ENCODE data around the gene SMCO2.

DNA sequence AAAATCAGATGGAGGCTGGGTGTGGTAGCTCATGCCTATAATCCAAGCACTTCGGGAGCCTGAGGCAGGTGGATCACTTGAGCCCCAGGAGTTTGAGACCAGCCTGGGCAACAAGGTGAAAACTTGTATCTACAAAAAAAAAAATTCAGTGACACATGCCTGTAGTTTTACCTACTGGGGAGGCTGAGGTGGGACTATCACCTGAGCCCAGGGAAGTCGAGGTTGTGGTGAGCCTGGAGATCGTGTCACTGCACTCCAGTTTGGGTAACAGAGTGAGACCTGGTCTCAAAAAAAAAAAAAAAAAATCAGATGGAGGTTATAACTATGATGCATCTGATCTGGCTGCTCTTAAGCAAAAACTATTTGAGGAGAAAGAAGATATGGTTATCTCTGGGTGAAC, 50.9 kb downstream of the SMCO2 start:
- TF ChIP-seq, protein P1, sequence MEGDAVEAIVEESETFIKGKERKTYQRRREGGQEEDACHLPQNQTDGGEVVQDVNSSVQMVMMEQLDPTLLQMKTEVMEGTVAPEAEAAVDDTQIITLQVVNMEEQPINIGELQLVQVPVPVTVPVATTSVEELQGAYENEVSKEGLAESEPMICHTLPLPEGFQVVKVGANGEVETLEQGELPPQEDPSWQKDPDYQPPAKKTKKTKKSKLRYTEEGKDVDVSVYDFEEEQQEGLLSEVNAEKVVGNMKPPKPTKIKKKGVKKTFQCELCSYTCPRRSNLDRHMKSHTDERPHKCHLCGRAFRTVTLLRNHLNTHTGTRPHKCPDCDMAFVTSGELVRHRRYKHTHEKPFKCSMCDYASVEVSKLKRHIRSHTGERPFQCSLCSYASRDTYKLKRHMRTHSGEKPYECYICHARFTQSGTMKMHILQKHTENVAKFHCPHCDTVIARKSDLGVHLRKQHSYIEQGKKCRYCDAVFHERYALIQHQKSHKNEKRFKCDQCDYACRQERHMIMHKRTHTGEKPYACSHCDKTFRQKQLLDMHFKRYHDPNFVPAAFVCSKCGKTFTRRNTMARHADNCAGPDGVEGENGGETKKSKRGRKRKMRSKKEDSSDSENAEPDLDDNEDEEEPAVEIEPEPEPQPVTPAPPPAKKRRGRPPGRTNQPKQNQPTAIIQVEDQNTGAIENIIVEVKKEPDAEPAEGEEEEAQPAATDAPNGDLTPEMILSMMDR (IDR thresholded peaks at IDR 0.05; ENCODE audit: poor library complexity): no peak
- no peak for TF ChIP-seq EZH2 (IDR thresholded peaks at IDR 0.05; ENCODE audit: borderline replicate concordance)
